GM21526 (cell line): ENCODE data around the gene ERN1.

ENCODE experiments used
- ATAC-seq: cut with Tn5 transposase; IDR thresholded peaks from one replicate; pipeline ENCODE4 v1.9.1; 2021; ENCODE audit warnings: moderate library complexity; ENCODE audit not compliant: unreplicated experiment, low FRiP score

The ERN1 gene

DNA sequence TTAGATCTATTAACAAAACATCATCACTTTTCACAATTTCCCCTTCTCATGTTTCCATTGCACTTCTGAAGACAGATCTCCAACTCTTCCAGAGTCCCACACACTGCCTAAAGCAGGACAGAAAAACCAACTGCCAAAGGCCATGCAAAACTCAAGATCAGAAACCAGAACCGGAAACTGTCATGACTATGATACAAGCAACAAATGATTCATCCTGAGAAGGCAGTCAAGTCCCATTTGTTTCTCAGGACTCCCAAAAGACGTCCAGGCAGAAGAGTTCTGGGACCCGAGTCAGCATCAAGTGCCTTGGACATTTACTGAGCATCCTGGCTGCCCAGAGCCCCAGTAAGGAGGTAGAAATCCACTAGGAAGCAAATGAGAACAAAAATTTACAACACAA, 38.8 kb downstream of the ERN1 start:
- ATAC-seq = no peak

DNA sequence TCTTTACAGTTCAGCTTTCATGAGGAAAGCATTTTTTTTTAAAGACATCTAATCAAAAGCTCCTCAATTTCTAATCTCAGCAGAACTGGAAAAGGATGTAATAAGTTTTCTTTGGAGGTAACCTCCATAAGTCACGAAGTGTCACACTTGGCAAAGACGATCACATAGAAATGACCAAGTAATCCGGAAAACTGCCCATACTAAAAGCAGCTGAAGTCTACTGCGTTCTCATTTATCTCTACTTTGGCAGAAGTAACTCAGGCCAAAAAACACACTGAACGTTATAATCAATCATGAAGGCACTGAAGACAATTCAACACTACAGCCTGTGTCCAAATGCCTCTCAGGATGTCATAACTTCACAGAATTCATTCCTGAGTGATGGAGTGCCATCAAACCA, 39.8 kb downstream of the ERN1 start:
- no peak for ATAC-seq

- no peak for ATAC-seq
Measured at GRCh38 chr17:64087252-64088005, 42.5 kb downstream of the ERN1 start.

DNA sequence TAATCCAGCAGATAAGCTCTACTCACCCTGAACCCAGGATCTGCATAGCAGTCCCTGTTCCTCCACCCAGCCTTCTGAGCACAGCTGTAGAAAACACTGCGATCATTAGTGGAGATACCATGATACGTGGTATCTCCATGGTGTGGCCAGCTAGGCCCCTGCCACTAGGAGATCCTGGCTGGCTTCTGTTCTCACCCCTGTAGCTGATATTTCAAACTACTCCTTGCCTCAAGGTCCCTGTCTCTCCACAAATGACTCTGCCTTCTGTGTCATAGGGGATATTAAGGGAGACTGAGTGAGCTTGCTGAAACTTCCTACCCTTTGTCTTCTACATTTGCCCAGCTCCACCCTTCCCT, 44.3 kb downstream of the ERN1 start:
- ATAC-seq = no peak

DNA sequence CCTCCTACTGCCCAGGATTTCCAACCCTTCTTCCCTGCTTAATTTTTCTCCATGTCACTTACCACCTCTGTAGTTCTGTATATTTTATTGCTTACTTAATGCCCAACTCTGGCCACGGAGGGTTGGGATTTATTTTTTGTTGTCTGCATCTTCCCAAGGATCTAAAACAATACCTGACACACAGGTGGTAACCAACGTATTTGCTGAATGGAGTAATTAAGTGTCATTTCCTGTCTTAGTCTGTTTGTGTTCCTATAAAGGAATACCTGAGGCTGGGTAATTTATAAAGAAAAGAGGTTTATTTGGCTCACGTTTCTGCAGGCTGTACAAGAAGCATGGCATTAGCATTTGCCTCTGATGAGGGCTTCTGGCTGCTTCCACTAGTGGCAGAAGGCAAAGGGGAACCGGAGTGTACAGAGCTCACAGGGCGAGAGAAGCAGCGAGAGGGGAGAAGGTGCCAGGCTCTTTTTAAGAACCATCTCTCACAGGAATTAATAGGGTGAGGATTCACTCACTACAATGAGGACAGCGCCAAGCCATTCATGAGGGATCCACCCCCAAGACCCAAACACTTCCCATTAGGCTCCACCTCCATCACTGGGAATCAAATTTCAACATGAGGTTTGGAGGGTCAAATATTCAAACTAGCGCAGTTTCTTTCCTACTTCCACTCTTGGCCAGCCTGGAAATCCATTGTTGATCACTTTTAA, 44.8 kb downstream of the ERN1 start:
- ATAC-seq = no peak

DNA sequence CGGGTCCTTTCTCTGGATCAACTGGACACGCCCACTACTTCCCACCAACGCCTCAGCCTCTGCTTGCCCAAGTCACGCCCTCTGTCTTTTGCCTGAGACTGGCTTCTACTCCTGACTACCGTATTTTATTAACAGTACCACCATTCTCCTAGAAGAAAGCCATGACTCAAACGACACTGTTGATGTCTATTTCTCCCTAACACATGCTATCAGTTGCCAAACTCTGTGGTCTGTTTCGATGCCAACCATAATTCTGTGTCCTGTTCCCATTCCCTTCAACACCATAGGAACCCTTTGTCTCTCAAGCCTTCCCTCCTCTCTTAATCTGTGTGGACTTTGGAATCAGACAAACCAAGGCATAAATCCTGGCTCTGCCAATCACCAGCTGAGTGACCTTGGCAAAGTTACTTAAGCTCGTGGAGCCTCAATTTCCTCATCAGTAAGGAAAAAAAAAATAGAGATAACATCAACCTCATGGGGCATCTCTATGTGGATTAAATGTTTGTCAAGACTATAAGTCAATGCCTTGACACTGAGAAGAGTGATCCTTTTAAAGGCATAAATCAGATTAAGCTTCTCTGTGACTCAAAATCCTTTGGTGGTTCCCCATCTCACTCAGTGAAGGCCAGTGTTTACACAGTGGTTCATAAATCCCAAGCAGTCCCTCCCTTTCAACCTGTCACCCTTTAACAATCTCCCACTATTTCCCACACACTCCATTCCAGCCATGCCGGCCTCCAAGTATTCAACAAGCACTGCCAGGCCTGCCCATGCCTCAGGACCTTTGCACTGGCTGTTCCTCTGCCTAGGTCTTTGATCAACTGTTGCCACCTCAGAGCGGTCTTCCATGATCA, 45.6 kb downstream of the ERN1 start:
- no peak for ATAC-seq

DNA sequence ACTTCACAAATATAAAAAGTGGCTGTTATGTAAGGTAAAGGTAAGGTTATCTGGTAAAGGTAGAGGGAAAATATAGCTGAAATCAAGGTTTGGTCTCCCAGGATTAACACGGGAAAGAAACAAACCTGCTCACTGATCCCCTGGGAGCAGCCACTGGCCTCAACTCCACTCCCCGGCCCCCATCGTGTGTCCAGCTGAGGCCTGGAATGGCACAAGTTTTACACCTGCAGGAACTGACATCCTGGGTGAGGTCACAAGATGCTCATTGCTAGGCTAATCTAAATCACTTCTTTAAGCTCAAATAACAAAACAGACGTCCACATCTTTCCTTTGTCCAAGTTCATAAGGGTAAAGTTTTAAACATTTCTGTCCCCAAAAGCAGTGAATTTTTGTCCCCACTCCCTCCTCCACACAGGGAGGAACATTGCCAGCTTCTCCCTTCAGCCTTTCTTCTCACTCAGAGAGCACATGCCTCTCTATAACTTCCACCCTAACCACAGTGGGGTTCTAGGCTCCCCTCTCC, 46.3 kb downstream of the ERN1 start:
- ATAC-seq = no peak

DNA sequence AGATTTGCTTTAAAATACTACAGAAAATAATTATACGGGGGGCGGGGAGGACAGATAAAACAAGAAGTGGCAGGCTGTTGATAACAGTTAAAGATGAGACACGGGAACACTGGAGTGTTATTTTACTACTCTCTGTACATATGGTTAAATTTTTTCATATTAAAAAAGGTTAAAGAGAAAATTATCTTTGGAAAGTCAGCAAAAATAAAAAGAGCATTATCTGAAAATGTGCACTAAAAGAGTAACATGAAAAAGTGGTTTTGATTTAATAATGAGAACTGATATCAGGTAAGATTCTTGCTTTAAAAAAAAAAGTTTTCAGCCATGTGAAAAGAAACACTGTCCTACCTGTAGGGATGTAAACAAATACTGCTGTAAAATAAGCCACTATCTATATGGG, 46.9 kb downstream of the ERN1 start:
- no peak for ATAC-seq

DNA sequence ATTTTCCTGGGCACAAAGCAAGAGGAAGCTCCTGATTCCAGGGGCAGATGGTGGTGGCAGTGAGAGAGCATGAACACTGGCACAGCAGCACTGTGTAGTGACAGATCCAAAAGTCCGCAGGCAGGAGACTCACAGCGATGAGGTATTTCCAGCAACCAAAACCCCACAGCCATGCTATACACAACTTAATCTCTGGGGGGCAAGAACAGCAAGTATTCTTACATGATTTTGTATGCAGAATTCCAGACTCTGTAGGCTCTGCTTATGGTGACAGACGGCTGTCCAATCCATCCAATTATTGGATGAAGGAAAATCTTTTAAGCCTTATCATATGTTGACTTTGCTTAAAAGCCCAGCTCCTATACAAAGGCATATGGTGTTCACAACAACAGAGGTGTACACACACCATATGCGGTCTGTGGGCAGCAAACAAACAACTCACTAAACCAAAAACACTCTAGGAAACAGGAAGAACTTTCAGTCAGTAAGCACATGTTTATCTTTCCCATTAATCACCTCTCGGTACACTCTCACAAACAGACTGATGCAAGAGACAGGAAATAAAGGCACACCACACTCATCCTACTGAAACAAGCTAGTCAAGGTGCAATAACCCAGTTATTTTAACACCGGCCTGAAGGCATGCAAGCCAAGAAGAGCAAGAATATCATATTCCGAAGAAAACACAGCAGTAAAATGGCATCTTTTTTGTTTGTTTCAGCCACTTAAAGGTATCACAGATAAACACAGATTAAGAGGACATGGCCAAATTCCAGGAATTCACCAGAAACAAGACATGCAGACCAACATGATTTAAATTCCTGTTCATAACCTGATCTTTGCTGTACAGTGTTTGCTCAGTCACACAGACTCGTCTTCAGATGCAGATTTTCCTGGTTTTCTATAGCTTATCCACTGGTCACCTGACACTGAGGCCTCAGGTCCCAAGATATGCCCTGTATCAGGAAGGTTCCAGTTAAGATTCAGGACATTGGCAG, 47.8 kb downstream of the ERN1 start:
- no peak for ATAC-seq

- ATAC-seq = no peak
Measured at GRCh38 chr17:64080174-64080618, 49.7 kb downstream of the ERN1 start.

- ATAC-seq = no peak
Measured at GRCh38 chr17:64077379-64077778, 52.6 kb downstream of the ERN1 start.

- ATAC-seq = no peak
Measured at GRCh38 chr17:64075913-64076312, 54.0 kb downstream of the ERN1 start.

GRCh38 chr17:64074704-64075426, 55.1 kb downstream of the ERN1 start:
- peak; percentile 23 for ATAC-seq

GRCh38 chr17:64073771-64074703, 55.9 kb downstream of the ERN1 start:
- peak; percentile 75 for ATAC-seq

GRCh38 chr17:64071111-64071510, 58.8 kb downstream of the ERN1 start:
- no peak for ATAC-seq

GRCh38 chr17:64070213-64070612, 59.7 kb downstream of the ERN1 start:
- ATAC-seq = no peak

- ATAC-seq = no peak
Measured at GRCh38 chr17:64069143-64069542, 60.8 kb downstream of the ERN1 start.

- ATAC-seq = no peak
Measured at GRCh38 chr17:64067657-64068056, 62.3 kb downstream of the ERN1 start.
